IPS-11a (cell line): ENCODE data around the gene SRRM4.

Source experiments
- H3K4me3 ChIP-seq: one replicate; pipeline ENCODE4 v1.5.1; 2013; ENCODE audit warnings: low read depth, low read length, control low read depth

SRRM4 gene

DNA sequence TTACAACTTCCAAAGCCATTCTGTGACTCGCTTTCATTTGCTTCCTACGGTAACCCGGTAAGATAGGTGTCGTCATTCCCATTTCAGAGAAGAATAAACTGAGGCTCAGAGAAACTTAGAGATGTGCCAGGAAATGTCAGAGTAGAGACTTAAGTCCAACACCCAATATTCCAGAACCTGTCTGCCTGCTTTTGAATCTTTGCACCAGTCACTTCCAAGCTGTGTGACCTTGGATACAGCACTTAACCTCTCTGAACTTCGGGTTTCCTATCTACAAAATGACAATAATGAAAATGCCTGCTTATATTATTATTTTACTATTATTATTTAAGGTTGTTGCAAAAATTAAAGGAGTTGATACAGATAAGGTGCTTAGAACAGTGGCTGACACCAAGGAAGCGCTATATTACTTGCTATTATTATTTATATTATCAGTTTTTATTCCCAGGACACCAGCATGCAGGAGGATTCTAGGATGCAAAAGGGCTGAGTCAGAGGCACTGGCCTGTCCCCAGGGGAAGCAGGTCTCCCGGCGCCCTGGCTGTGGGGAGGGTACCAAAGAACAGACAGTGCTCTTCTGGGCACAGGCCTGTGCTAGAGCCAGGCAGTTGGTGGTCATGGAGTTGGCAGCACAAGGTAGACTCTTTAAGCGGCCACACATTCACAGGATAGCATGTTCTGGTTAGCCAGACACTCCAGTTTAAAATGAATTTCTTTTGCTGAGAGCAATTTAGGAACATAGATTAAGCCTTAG is 202.8 kb downstream of the SRRM4 start:
- no peak overlapping the region for H3K4me3 ChIP-seq

DNA sequence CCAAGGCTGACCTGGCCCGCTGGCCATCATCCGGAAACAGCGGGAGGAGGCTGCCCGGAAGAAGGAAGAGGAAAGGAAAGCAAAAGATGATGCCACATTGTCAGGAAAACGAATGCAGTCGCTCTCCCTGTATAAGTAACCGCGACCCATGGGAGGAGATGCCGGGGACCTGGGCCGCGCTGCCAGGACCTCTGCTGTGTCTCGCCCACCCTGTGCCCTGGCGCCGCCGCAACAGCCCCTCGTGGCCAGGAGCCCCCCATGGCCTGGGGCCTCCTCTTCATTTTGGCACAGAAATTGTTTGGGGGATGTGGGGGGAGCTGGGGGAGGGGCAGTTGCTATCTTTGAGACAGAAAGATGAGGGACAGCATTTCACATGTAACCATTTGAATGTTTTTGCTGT is 213.9 kb downstream of the SRRM4 start:
- no peak overlapping the region for H3K4me3 ChIP-seq

DNA sequence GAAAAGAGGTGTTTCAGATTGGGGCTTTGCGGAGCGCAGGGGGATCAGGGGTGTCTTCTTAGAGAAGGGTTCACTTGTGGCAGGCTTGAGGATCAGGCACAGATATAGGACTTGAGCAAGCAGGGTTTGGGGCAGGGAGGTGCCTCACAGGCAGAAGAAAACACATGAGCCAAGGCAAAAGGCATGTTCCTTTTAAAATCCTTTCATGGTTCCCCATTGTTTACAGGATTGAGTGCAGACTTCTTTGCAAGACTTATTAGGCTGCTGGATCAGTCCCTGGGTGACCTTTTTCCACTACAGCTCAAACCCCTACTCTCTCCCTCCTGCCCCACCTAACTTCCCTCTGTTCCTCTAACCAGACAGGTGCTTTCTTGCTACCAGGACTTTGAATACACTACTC is 217.1 kb downstream of the SRRM4 start:
- H3K4me3 ChIP-seq = no peak overlapping the region

- H3K4me3 ChIP-seq = no peak overlapping the region
These were observed 219.3 kb downstream of the SRRM4 start for GRCh38 chr12:119200601-119201000.

GRCh38 chr12:119201789-119202543 is 220.6 kb downstream of the SRRM4 start:
- no peak overlapping the region for H3K4me3 ChIP-seq

DNA sequence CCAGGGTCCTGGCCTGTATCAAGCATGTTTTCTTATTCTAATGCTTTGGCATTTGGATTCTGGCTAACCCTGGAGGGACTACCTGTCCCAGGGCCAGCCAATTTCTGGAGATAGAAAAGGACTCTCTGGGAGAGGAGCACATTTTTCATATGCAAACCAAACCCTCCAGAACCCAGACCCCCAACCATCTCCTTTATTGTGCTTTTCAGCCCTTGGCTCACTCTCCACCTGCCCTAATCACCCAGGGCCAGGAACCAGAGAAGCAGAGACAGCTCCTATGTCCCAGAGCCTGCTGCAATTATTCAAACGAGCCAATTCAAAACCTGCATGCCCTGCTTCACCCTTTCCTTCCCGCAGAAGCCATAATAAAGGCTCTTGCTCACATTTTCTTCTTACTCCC is 221.2 kb downstream of the SRRM4 start:
- no peak overlapping the region for H3K4me3 ChIP-seq

DNA sequence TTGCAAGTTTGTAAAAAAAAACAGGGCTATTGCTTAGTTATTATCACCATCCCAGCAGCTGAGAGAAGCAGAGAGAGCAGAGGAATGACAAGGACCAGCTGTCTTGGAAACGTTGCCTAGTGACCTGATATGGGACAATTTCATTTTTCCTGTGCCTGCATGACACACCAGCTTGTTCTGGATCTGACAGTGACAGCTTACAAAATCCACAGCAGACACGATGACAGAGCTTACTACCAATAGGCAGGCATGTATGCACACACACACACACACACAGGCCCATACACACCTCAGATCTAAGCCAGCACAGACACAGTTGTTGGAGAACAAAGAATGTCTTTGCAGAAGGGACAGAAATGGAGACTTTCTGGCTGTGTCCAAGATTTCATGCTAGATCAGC is 222.8 kb downstream of the SRRM4 start:
- no peak overlapping the region for H3K4me3 ChIP-seq

DNA sequence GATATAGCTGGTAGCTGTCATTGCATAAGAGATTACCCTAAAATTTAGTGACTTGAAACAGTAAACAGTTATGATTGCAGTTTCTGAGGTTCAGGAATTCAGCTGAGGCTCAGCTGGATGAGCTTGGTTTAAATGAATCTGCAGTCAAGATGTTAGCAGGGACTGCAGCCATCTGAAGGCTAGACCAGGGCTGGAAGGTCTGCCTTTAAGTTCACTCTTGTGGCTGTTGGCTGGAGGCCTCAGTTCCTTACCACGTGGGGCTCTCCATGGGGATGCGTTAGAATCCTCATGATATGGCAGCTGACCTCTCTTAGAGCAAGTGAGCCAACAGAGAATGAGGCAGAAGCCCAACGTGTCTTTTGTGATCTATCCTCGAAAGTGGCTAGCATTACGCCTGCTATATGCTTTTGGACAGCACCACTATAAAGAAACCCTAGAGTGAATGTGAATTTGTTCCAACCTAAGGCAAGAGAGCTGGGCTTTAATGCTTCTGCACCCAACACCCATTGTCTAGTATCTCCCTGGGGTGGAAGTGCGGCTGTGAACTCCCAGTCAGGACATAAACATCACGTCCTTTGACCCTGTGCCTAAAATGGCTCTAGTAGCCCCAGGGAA is 223.4 kb downstream of the SRRM4 start:
- no peak overlapping the region for H3K4me3 ChIP-seq

DNA sequence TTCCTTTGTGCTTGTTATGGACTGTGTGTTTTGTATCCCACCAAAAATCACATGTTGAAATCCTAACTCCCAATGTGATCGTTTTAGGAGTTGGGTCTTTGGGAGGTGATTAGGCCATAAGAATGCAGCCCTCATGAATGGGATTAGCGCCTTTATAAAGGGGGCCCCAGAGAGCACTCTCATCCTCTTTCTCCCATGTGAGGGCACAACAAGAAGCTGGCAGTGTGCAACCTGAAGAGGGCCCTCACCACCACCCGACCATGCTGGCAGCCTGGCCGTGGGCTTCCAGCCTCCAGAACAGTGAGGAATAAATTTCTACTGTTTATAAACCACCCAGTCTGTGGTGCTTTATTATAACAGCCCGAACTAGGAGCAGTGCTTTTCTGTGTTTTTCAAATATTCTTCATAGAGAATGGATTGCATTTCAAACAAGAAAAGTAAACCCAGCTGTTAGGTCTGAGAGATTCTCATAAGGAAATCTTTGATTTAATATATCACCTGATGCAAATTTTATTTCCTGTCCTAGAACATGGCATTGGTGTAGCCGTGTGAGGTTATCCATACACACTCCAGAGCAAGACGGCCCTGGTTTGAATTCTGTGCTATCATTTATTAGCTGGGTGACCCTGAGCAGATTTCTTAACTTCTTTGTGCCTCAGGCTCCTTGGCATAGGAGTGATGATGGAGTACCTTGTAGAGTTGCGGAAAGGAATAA is 225.2 kb downstream of the SRRM4 start:
- no peak overlapping the region for H3K4me3 ChIP-seq

DNA sequence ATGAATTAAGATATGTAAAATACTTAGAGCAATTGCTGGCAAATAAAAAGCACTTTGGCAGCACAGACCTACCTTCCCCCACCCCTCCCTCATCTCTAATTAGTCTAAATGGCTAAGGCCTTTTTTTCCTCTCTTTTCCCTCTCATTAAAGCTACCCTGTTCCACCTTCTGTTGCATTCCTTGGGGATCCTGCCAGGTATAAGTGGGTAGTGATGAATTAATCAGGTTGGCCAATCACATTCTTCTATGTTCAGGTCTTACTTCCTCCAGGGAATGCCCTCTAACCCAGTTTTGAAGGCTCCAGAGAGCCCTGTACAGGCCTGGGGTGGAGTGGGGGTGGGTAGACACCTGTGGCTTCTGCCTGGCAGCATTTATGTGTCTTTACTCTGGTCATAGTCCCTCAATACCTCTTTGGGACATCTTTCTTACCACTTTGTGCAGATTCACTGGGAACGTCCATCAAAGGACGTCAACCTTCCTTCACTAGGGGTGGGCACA is 225.8 kb downstream of the SRRM4 start:
- no peak overlapping the region for H3K4me3 ChIP-seq

DNA sequence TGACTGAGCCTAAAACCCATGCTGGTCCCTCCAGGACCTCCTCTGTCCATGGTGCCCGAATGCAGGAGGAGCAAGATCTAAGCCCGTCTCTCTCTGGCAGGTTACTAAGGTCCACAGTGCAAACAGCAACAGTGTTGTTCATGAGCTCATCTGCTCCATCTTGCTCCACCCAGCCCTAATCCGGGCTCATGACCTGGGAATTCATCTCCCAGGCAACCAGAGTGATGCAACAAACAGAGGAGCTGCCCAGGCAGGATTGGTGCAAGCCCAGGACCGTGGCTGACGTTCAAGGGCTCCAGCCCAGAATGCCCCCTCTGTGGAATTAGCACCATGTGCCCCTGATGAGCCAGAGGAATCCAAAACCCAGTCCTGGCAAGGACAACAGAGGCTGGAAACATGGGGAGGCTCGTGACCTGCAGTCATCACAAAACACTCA is 227.3 kb downstream of the SRRM4 start:
- no peak overlapping the region for H3K4me3 ChIP-seq

DNA sequence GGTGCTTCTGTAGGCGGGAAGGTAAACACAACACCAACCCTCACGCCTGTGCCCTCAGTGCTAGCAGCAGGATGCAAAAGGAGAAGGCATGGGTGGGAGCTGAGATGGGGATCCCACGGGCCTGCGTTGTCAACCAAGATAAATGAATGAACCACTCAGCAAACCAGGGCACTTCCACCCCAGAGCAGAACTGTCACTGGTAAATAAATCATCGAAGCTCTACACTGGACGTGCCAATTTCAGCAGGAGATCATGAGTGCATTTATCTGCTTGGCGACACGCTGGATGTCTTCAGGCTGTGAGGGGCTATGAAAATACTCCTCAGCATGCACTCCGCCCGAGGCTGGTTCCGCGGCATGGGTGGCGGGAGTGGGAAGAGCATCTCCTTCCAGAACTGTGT is 230.5 kb downstream of the SRRM4 start:
- H3K4me3 ChIP-seq = no peak overlapping the region
